Tibial artery (tissue), 4 donors: ENCODE measurements around the gene RPS21.

Source experiments
- DNase-seq, 2 donors: peaks; one replicate each; pipeline ENCODE4 v3.0.0-alpha.2; 2019
- H3K27ac ChIP-seq, 2 donors: fragments of 200-600 bp; sonication (generic) in 1 of 2; 1 replicate in 1 of 2; 2 replicates in 1 of 2; pipeline ENCODE4 v1.5.1; 2018 to 2019; ENCODE audit warnings: mild to moderate bottlenecking in 1 of 2
- H3K27me3 ChIP-seq, 2 donors: fragments of 200-600 bp; sonication (generic) in 1 of 2; one replicate each; pipeline versions ENCODE4 v1.5.1 to v1.6.0; 2016 to 2019
- H3K36me3 ChIP-seq, 3 donors: fragments of 200-600 bp; sonication (generic) in 2 of 3; one replicate each; pipeline ENCODE4 v1.5.1; 2016 to 2019; ENCODE audit warnings: mild to moderate bottlenecking in 2 of 3
- H3K4me1 ChIP-seq, 4 donors: fragments of 200-600 bp; sonication (generic) in 2 of 4; 1 replicate in 3 of 4; 2 replicates in 1 of 4; pipeline ENCODE4 v1.5.1; 2016 to 2019
- H3K4me3 ChIP-seq, 2 donors: fragments of 200-600 bp; sonication (generic) in 1 of 2; 1 replicate in 1 of 2; 2 replicates in 1 of 2; pipeline ENCODE4 v1.5.1; 2018 to 2019; ENCODE audit warnings: mild to moderate bottlenecking in 2 of 2
- H3K9me3 ChIP-seq, 3 donors: fragments of 200-600 bp; sonication (generic) in 1 of 3; one replicate each; pipeline ENCODE4 v1.5.1; 2016 to 2019
- intact Hi-C: fragments of 100-400 bp; cut with DNase I; formaldehyde crosslinking; loops from one replicate; pipeline ENCODE4 v1.15.0; 2023; ENCODE audit warnings: low total_unique reads
- TF ChIP-seq, protein P1 (sequence below), 2 experiments: fragments of 200-600 bp in 1 of 2; fragments of 450-650 bp in 1 of 2; IDR thresholded peaks; one replicate each; pipeline ENCODE4 v1.5.1; 2017 to 2019; ENCODE audit warnings: antibody characterized with exemption in 2 of 2, mild to moderate bottlenecking in 1 of 2, moderate library complexity in 1 of 2

Gene RPS21

DNA sequence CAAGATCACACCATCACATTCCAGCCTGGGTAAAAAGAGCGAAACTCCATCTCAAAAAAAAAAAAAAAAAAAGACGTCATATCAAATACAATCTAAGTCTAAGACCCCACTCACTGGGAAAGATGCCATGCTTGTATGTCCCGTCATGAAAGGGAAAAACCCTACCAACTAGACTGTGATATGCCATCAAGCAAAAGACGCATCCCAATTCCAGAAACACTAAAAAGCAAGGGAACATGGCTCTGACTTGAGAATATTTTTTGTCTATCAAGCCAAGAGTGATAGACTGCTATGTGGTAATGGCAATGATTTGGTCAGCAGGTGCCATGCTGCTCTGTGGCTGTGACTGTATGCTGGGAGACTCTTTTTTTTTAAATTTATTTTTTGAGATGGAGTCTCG, 42.8 kb upstream of the RPS21 start:
- Histone ChIP-seq H3K4me1 (no peaks in the 10 kb centered on the region), H3K36me3 (peaks cover 63 to 84% (median 79%) of the 10 kb centered on the region in 3 donors), H3K4me3 (no peak overlapping the region), H3K27me3 (no peaks in the 10 kb centered on the region), H3K27ac (no peak overlapping the region), H3K9me3 (no peaks in the 10 kb centered on the region)
- TF ChIP-seq, protein P1, sequence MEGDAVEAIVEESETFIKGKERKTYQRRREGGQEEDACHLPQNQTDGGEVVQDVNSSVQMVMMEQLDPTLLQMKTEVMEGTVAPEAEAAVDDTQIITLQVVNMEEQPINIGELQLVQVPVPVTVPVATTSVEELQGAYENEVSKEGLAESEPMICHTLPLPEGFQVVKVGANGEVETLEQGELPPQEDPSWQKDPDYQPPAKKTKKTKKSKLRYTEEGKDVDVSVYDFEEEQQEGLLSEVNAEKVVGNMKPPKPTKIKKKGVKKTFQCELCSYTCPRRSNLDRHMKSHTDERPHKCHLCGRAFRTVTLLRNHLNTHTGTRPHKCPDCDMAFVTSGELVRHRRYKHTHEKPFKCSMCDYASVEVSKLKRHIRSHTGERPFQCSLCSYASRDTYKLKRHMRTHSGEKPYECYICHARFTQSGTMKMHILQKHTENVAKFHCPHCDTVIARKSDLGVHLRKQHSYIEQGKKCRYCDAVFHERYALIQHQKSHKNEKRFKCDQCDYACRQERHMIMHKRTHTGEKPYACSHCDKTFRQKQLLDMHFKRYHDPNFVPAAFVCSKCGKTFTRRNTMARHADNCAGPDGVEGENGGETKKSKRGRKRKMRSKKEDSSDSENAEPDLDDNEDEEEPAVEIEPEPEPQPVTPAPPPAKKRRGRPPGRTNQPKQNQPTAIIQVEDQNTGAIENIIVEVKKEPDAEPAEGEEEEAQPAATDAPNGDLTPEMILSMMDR (IDR thresholded peaks at IDR 0.05): no peak
- no peak for DNase-seq
- intact Hi-C loops: no loop called here

DNA sequence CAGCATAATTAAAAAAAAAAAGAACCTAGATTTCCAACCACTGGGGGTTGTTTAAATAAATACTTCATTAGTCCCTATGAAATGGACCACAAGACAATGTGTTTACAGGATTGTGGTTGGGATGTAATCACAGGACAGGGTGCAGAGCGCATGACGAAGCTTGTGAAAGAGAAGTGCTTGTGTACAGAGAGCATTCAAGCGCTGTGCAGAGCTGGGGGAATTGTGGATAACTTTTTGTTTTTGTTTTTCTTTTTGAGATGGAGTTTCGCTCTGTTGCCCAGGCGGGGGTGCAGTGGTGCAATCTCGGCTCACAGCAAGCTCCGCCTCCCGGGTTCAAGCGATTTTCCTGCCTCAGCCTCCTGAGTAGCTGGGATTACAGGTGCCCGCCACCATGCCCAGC, 42.1 kb upstream of the RPS21 start:
- intact Hi-C loops: no loop called here
- no peak overlapping the region for H3K27ac ChIP-seq
- peaks cover 57 to 77% (median 73%) of the 10 kb centered on the region in 3 donors for H3K36me3 ChIP-seq
- no peak for DNase-seq
- peaks cover 0 to under 1% (median 0%) of the 10 kb centered on the region in 4 donors for H3K4me1 ChIP-seq
- H3K9me3 ChIP-seq: no peaks in the 10 kb centered on the region
- H3K4me3 ChIP-seq: no peak overlapping the region
- TF ChIP-seq, protein P1 (IDR thresholded peaks at IDR 0.05): no peak
- no peaks in the 10 kb centered on the region for H3K27me3 ChIP-seq

DNA sequence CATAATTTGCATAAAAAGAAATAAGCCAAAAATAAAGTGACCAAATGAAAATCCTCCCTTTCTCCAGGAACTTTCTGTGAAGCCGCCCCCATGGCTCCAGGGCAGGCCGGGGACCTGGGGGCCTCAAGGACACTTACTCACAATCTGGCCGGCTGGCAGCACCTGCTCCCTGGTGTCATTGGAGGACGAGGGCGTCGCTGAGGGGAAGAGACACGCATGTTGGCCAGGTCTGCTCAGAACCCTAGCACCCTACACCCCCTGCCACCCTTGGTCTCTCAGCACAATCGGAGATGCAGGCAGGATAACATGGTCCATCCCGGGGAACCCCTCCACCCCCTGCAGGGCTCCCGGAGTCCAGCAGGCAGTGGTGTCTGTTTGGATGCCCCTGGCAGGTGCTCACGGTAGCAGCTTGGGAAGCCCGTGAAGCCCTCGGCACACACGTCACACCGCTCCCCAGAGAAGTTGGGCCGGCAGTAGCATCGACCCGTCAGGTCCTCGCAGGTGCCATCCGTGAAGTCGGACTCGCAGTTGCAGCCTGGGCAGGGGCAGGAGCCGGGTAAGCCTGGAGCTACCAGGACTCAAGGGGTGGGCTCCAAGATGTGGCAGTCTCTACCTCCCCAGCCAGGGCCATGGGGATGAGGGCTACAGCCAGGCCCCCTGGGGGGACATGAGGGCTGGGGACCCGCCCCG, 41.1 kb upstream of the RPS21 start:
- intact Hi-C loops: no loop called here
- H3K4me1 ChIP-seq: peaks cover 0 to 3% (median 0%) of the 10 kb centered on the region in 4 donors
- no peak overlapping the region for H3K27ac ChIP-seq
- no peaks in the 10 kb centered on the region for H3K27me3 ChIP-seq
- H3K4me3 ChIP-seq: no peak overlapping the region
- H3K36me3 ChIP-seq: peaks cover 59 to 78% (median 74%) of the 10 kb centered on the region in 3 donors
- no peaks in the 10 kb centered on the region for H3K9me3 ChIP-seq
- no peak for DNase-seq
- TF ChIP-seq, protein P1 (IDR thresholded peaks at IDR 0.05): no peak

DNA sequence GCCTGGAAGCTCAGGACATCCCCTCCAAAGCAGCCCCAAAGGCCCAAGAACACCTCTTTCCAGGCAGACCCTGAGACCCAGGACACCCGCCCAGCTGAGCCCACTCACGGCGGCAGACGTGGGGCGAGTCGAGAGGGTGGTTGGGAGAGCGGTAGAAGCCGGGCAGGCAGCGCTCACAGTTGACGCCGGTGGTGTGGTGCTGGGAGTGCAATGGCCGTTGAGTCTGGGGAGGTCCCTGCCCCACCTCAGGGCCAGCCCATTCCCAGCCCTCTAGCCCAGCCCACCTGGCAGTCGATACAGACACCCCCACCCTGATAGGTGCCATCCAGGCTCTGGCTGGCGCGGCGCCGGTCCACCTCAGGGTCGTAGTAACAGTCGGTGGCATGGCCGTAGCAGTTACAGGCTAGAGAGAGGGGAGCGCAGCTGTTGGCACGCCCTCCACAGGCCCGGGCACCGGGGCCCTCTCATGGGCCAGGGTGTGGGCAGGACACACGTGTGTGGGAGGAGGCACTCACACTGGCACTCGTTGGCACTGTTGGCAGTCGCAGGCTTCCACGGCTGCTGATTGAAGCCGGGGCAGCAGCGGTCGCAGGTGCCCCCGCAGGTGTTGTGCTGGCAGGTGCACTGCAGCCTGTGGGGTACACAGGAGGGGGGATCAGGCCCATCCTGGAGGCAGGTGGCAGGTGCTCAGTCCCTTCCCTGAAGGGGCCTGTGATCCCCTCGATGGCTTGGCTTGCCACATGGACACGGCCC, 40.3 kb upstream of the RPS21 start:
- intact Hi-C loops: no loop called here
- H3K27me3 ChIP-seq: no peaks in the 10 kb centered on the region
- H3K4me1 ChIP-seq: peaks cover 0 to 3% (median 0%) of the 10 kb centered on the region in 4 donors
- no peak overlapping the region for H3K4me3 ChIP-seq
- H3K27ac ChIP-seq: no peak overlapping the region
- TF ChIP-seq, protein P1 (IDR thresholded peaks at IDR 0.05): no peak
- no peak for DNase-seq
- H3K36me3 ChIP-seq: peaks cover 61 to 78% (median 75%) of the 10 kb centered on the region in 3 donors
- no peaks in the 10 kb centered on the region for H3K9me3 ChIP-seq

DNA sequence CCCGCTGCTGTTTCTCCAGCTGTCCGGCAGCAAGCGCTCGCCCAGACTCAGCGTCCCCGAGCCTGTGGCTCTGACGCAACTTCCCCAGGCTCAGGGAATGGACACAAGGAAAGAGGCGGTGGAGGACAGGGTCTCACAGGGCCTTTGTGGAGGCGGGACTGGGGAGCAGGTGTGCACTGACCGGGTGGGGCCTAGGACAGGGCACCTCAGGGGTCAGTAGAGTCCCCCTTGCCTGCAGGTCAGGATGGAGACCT, 39.8 kb upstream of the RPS21 start:
- intact Hi-C loops: no loop called here
- Histone ChIP-seq H3K4me1 (peaks cover 0 to 6% (median 1%) of the 10 kb centered on the region in 4 donors), H3K36me3 (peaks cover 66 to 83% (median 76%) of the 10 kb centered on the region in 3 donors), H3K9me3 (no peaks in the 10 kb centered on the region), H3K27ac (no peak overlapping the region), H3K4me3 (no peak overlapping the region), H3K27me3 (no peaks in the 10 kb centered on the region)
- TF ChIP-seq, protein P1 (IDR thresholded peaks at IDR 0.05): no peak
- no peak for DNase-seq
